Neural cell (in vitro differentiated cells): Measurements from ENCODE around the gene C1RL. TPM values are rescaled to one million over a fixed set of nuclear protein-coding genes. Genes with fewer than 3 reads are reported as not detected.

ENCODE experiments used
- H2AFZ ChIP-seq: fragments of 200-600, 300-800 bp; sonication (generic), shearing (Covaris generic); 2 replicates; pipeline ENCODE4 v1.6.0; 2014; ENCODE audit warnings: low read depth, mild to moderate bottlenecking, antibody characterized with exemption, low read length, moderate library complexity
- H3F3A ChIP-seq: fragments of 200-600 bp; shearing (Covaris generic); 2 replicates; pipeline ENCODE4 v1.6.1; 2016; ENCODE audit warnings: mild to moderate bottlenecking, moderate library complexity, mixed read lengths, antibody characterized with exemption, low read length; ENCODE audit not compliant: insufficient read depth, poor library complexity, severe bottlenecking
- H3K27ac ChIP-seq: fragments of 200-600, 300-800 bp; sonication (generic), shearing (Covaris generic); 2 replicates; pipeline ENCODE4 v1.5.1; 2014; ENCODE audit warnings: mild to moderate bottlenecking, low read length, moderate library complexity
- H3K27me3 ChIP-seq: fragments of 300-800, 200-600 bp; sonication (generic), shearing (Covaris generic); 2 replicates; pipeline ENCODE4 v1.6.0; 2014; ENCODE audit warnings: mild to moderate bottlenecking, low read depth, low read length, moderate library complexity; ENCODE audit not compliant: insufficient read depth
- H3K36me3 ChIP-seq: fragments of 300-800, 200-600 bp; sonication (generic), shearing (Covaris generic); 2 replicates; pipeline ENCODE4 v1.5.1; 2014; ENCODE audit warnings: mild to moderate bottlenecking, antibody characterized with exemption, low read length, moderate library complexity; ENCODE audit not compliant: insufficient read depth
- H3K4me2 ChIP-seq: fragments of 300-800, 200-600 bp; sonication (generic), shearing (Covaris generic); 2 replicates; pipeline ENCODE4 v1.6.0; 2014; ENCODE audit warnings: mild to moderate bottlenecking, low read length
- H3K4me3 ChIP-seq: fragments of 300-800, 200-600 bp; sonication (generic), shearing (Covaris generic); 2 replicates; pipeline ENCODE4 v1.5.1; 2014; ENCODE audit warnings: mild to moderate bottlenecking, low read length, moderate library complexity
- H3K79me2 ChIP-seq: fragments of 200-600 bp; shearing (Covaris generic); replicated peaks from 2 replicates; pipeline ENCODE4 v1.6.0; 2014; ENCODE audit warnings: mild to moderate bottlenecking, low read length, moderate library complexity; ENCODE audit not compliant: insufficient read depth
- H3K9ac ChIP-seq: fragments of 300-800, 200-600 bp; sonication (generic), shearing (Covaris generic); 2 replicates; pipeline ENCODE4 v1.6.1; 2016; ENCODE audit warnings: mild to moderate bottlenecking, low read length, mixed read lengths
- H3K9me2 ChIP-seq: fragments of 200-600 bp; shearing (Covaris generic); 2 replicates; pipeline ENCODE4 v1.6.1; 2016; ENCODE audit warnings: mild to moderate bottlenecking, low read length, mixed read lengths; ENCODE audit not compliant: insufficient read depth
- H3K9me3 ChIP-seq: fragments of 200-600, 300-800 bp; sonication (generic), shearing (Covaris generic); 2 replicates; pipeline ENCODE4 v1.6.1; 2016; ENCODE audit warnings: mild to moderate bottlenecking, mixed run types, low read length, moderate library complexity, mixed read lengths
- H4K20me1 ChIP-seq: fragments of 200-600 bp; shearing (Covaris generic); 2 replicates; pipeline ENCODE4 v1.6.1; 2016; ENCODE audit warnings: mild to moderate bottlenecking, mixed run types; ENCODE audit not compliant: insufficient read depth
- EP300 ChIP-seq: fragments of 450-650 bp; conservative IDR thresholded peaks from 2 replicates; pipeline ENCODE4 v1.6.1; 2014; ENCODE audit warnings: antibody characterized with exemption, mild to moderate bottlenecking, moderate library complexity; ENCODE audit not compliant: poor library complexity, severe bottlenecking
- EZH2 ChIP-seq: fragments of 200-600, 300-800 bp; shearing (Covaris generic), sonication (generic); IDR thresholded peaks from 2 replicates; pipeline ENCODE4 v1.6.1; 2014; ENCODE audit warnings: antibody characterized with exemption, low read length, borderline replicate concordance, mild to moderate bottlenecking; ENCODE audit not compliant: insufficient read depth, poor library complexity, severe bottlenecking
- MXI1 ChIP-seq: fragments of 450-650 bp; conservative IDR thresholded peaks from 2 replicates; pipeline ENCODE4 v1.6.1; 2014; ENCODE audit warnings: antibody characterized with exemption, mild to moderate bottlenecking; ENCODE audit not compliant: poor library complexity, severe bottlenecking
- POLR2AphosphoS5 ChIP-seq: IDR thresholded peaks from 2 replicates; pipeline ENCODE4 v1.6.1; 2012
- RAD21 ChIP-seq: fragments of 450-650 bp; conservative IDR thresholded peaks from 2 replicates; pipeline ENCODE4 v1.6.1; 2014; ENCODE audit warnings: antibody characterized with exemption, mild to moderate bottlenecking, moderate library complexity
- SMC3 ChIP-seq: fragments of 450-650 bp; conservative IDR thresholded peaks from 2 replicates; pipeline ENCODE4 v1.6.1; 2014; ENCODE audit warnings: antibody characterized with exemption, mild to moderate bottlenecking, moderate library complexity; ENCODE audit not compliant: poor library complexity
- TAF1 ChIP-seq: IDR thresholded peaks from 2 replicates; pipeline ENCODE4 v1.6.1; 2012; ENCODE audit warnings: low read depth
- polyA plus RNA-seq: library from polyadenylated mRNA; depleted of rRNA; stranded (reverse); fragments of >200 nt; gene quantifications from 2 replicates; pipeline ENCODE4 v1.2.3, GENCODE V29; 2014
- TF ChIP-seq, protein P1 (sequence below): fragments of 450-650 bp; IDR thresholded peaks from 2 replicates; pipeline ENCODE4 v1.5.1; 2014; ENCODE audit warnings: antibody characterized with exemption, mild to moderate bottlenecking, moderate library complexity; ENCODE audit not compliant: poor library complexity, severe bottlenecking
- TF ChIP-seq, protein P2 (sequence below): IDR thresholded peaks from 2 replicates; pipeline ENCODE4 v1.6.1; 2012; ENCODE audit warnings: borderline replicate concordance

Gene C1RL
- polyA plus RNA-seq, 1 donor from 2014 or later: 2.8 TPM

DNA sequence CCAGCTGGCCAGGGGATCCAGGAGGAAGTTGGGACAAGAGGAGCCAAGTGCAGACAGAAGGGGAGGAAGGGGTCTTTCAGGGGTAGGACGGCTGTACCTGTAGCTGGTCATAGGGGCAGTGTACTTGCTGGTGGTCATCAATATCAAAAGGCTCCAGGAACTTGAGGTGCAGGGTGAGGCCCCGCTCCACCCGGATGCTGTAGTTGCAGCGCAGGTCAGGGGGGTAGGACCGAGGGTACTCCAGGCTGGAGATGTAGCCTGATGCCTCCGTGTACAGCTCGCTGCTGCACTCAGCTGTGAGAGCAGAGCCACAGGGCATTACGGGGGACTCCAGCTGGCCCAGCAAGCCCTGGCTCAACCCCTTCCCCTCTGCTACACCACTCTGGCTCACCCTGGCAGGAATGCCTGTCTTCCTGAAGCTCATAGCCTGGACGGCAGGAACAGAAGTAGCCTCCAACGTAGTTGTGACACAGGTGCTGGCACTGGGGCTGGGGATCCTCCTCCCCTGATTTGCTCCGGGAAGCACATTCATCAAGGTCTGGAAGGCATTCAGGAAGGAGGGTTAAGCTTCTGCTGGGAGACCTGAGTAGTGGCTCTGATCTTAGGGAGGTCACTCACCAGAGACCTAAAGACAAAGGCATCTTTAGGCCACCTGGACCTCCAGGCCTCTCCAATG, 19.7 kb downstream of the C1RL start:
- TF ChIP-seq SMC3 (no peak), MXI1 (no peak), RAD21 (no peak), EP300 (no peak), POLR2AphosphoS5 (no peak)
- TF ChIP-seq, protein P1, sequence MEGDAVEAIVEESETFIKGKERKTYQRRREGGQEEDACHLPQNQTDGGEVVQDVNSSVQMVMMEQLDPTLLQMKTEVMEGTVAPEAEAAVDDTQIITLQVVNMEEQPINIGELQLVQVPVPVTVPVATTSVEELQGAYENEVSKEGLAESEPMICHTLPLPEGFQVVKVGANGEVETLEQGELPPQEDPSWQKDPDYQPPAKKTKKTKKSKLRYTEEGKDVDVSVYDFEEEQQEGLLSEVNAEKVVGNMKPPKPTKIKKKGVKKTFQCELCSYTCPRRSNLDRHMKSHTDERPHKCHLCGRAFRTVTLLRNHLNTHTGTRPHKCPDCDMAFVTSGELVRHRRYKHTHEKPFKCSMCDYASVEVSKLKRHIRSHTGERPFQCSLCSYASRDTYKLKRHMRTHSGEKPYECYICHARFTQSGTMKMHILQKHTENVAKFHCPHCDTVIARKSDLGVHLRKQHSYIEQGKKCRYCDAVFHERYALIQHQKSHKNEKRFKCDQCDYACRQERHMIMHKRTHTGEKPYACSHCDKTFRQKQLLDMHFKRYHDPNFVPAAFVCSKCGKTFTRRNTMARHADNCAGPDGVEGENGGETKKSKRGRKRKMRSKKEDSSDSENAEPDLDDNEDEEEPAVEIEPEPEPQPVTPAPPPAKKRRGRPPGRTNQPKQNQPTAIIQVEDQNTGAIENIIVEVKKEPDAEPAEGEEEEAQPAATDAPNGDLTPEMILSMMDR: no peak
- no peaks in the 10 kb centered on the region for H3K79me2 ChIP-seq
- no peak overlapping the region for H3K4me3 ChIP-seq
- H3K4me2 ChIP-seq: no peak overlapping the region
- H3F3A ChIP-seq: no peaks in the 10 kb centered on the region
- no peak overlapping the region for H2AFZ ChIP-seq
- no peaks in the 10 kb centered on the region for H3K9me2 ChIP-seq
- H3K36me3 ChIP-seq: no peaks in the 10 kb centered on the region
- no peaks in the 10 kb centered on the region for H4K20me1 ChIP-seq
- no peak overlapping the region for H3K27ac ChIP-seq
- H3K27me3 ChIP-seq: no peaks in the 10 kb centered on the region
- no peaks in the 10 kb centered on the region for H3K9me3 ChIP-seq
- H3K9ac ChIP-seq: no peak overlapping the region

DNA sequence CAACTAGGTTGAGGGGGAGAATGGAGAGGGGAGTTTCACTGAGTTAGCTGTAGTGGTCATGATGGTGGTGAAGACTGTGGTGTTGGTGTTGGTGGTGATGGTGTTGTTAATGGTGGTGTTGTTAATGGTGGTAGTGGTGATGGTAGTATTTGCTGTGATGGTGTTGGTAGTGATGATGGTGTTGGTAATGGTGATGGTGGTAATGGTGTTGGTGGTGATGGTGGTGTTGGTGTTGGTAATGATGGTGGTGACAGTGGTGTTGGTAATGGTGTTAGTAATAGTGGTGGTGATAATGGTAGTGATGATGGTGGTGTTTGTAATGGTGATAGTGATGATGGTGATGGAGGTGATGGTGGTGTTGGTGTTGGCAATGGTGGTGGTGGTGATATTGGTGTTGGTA, 25.9 kb downstream of the C1RL start:
- TF ChIP-seq EP300 (no peak), RAD21 (no peak), SMC3 (no peak), TAF1 (no peak), POLR2AphosphoS5 (no peak), EZH2 (no peak), MXI1 (no peak)
- TF ChIP-seq, protein P1: no peak
- TF ChIP-seq, protein P2, sequence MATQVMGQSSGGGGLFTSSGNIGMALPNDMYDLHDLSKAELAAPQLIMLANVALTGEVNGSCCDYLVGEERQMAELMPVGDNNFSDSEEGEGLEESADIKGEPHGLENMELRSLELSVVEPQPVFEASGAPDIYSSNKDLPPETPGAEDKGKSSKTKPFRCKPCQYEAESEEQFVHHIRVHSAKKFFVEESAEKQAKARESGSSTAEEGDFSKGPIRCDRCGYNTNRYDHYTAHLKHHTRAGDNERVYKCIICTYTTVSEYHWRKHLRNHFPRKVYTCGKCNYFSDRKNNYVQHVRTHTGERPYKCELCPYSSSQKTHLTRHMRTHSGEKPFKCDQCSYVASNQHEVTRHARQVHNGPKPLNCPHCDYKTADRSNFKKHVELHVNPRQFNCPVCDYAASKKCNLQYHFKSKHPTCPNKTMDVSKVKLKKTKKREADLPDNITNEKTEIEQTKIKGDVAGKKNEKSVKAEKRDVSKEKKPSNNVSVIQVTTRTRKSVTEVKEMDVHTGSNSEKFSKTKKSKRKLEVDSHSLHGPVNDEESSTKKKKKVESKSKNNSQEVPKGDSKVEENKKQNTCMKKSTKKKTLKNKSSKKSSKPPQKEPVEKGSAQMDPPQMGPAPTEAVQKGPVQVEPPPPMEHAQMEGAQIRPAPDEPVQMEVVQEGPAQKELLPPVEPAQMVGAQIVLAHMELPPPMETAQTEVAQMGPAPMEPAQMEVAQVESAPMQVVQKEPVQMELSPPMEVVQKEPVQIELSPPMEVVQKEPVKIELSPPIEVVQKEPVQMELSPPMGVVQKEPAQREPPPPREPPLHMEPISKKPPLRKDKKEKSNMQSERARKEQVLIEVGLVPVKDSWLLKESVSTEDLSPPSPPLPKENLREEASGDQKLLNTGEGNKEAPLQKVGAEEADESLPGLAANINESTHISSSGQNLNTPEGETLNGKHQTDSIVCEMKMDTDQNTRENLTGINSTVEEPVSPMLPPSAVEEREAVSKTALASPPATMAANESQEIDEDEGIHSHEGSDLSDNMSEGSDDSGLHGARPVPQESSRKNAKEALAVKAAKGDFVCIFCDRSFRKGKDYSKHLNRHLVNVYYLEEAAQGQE: no peak

More for the DNA sequence above, 25.9 kb downstream of the C1RL start:
- H4K20me1 ChIP-seq: no peaks in the 10 kb centered on the region
- no peaks in the 10 kb centered on the region for H3K27me3 ChIP-seq
- H3K9me3 ChIP-seq: no peaks in the 10 kb centered on the region
- H3K27ac ChIP-seq: no peak overlapping the region
- no peaks in the 10 kb centered on the region for H3K36me3 ChIP-seq
- H3K9ac ChIP-seq: no peak overlapping the region
- no peaks in the 10 kb centered on the region for H3K79me2 ChIP-seq
- H3K9me2 ChIP-seq: no peaks in the 10 kb centered on the region
- H2AFZ ChIP-seq: no peak overlapping the region
- no peak overlapping the region for H3K4me3 ChIP-seq
- no peaks in the 10 kb centered on the region for H3F3A ChIP-seq
- H3K4me2 ChIP-seq: no peak overlapping the region
